Trophoblast cell (in vitro differentiated cells and primary cell): ENCODE results near the gene MRPL49.

ENCODE experiments used
- DNase-seq, 2 donors: peaks; one replicate each; pipeline ENCODE4 v3.0.0-alpha.2; 2016
- H2AFZ ChIP-seq: 2 replicates; pipeline ENCODE4 v1.6.1; 2013; ENCODE audit warnings: low read length, moderate library complexity, mild to moderate bottlenecking; ENCODE audit not compliant: insufficient read depth, poor library complexity
- H2AK5ac ChIP-seq: 2 replicates; pipeline ENCODE4 v1.6.1; 2013; ENCODE audit warnings: mild to moderate bottlenecking, low read length
- H2BK120ac ChIP-seq: 2 replicates; pipeline ENCODE4 v1.6.1; 2013; ENCODE audit warnings: low read length, mild to moderate bottlenecking, moderate library complexity; ENCODE audit not compliant: insufficient read depth, poor library complexity
- H2BK12ac ChIP-seq: 2 replicates; pipeline ENCODE4 v1.6.1; 2013; ENCODE audit warnings: mild to moderate bottlenecking, low read length, moderate library complexity
- H2BK5ac ChIP-seq: 2 replicates; pipeline ENCODE4 v1.6.1; 2013; ENCODE audit warnings: low read length, low read depth, moderate library complexity, mild to moderate bottlenecking; ENCODE audit not compliant: poor library complexity
- H3K14ac ChIP-seq: 2 replicates; pipeline ENCODE4 v1.6.1; 2013; ENCODE audit warnings: mild to moderate bottlenecking, low read length
- H3K18ac ChIP-seq: 2 replicates; pipeline ENCODE4 v1.6.1; 2013; ENCODE audit warnings: mild to moderate bottlenecking, low read length
- H3K23ac ChIP-seq: 2 replicates; pipeline ENCODE4 v1.6.1; 2013; ENCODE audit warnings: low read length
- H3K27ac ChIP-seq: 2 replicates; pipeline ENCODE4 v1.5.1; 2013; ENCODE audit warnings: low read depth, mild to moderate bottlenecking, inconsistent platforms, low read length, moderate library complexity
- H3K27me3 ChIP-seq: 2 replicates; pipeline ENCODE4 v1.6.1; 2013; ENCODE audit warnings: inconsistent platforms, mild to moderate bottlenecking, low read length, moderate library complexity; ENCODE audit not compliant: insufficient read depth
- H3K36me3 ChIP-seq, 2 experiments: 1 replicate in 1 of 2; 2 replicates in 1 of 2; pipeline ENCODE4 v1.6.1; 2013; ENCODE audit warnings: low read length in 2 of 2, mild to moderate bottlenecking in 2 of 2, moderate library complexity in 1 of 2; ENCODE audit not compliant: insufficient read depth in 2 of 2, control insufficient read depth in 1 of 2
- H3K4ac ChIP-seq: 2 replicates; pipeline ENCODE4 v1.6.1; 2013; ENCODE audit warnings: low read depth, mild to moderate bottlenecking, low read length, moderate library complexity
- H3K4me1 ChIP-seq, 2 experiments: 1 replicate in 1 of 2; 2 replicates in 1 of 2; pipeline ENCODE4 v1.6.1; 2013; ENCODE audit warnings: low read length in 2 of 2, mild to moderate bottlenecking in 2 of 2, moderate library complexity in 1 of 2; ENCODE audit not compliant: insufficient read depth in 2 of 2, control insufficient read depth in 1 of 2
- H3K4me2 ChIP-seq: 2 replicates; pipeline ENCODE4 v1.6.1; 2013; ENCODE audit warnings: inconsistent platforms, mild to moderate bottlenecking, low read length, moderate library complexity
- H3K4me3 ChIP-seq: 2 replicates; pipeline ENCODE4 v1.5.1; 2013; ENCODE audit warnings: mild to moderate bottlenecking, low read depth, low read length, inconsistent platforms
- H3K79me1 ChIP-seq: one replicate; pipeline ENCODE4 v1.6.1; 2013; ENCODE audit warnings: low read length
- H3K79me2 ChIP-seq: 2 replicates; pipeline ENCODE4 v1.6.1; 2013; ENCODE audit warnings: low read length, mild to moderate bottlenecking; ENCODE audit not compliant: control insufficient read depth, insufficient read depth, poor library complexity
- H3K9ac ChIP-seq: 2 replicates; pipeline ENCODE4 v1.6.1; 2013; ENCODE audit warnings: mild to moderate bottlenecking, low read length
- H3K9me3 ChIP-seq: 2 replicates; pipeline ENCODE4 v1.6.1; 2013; ENCODE audit warnings: low read depth, mild to moderate bottlenecking, control low read depth, inconsistent platforms, low read length; ENCODE audit not compliant: insufficient read depth
- H4K12ac ChIP-seq: 2 replicates; pipeline ENCODE4 v1.6.1; 2013; ENCODE audit warnings: low read depth, mild to moderate bottlenecking, low read length, moderate library complexity
- H4K8ac ChIP-seq: 2 replicates; pipeline ENCODE4 v1.6.1; 2013; ENCODE audit warnings: low read depth, mild to moderate bottlenecking, low read length, moderate library complexity
- H4K91ac ChIP-seq: one replicate; pipeline ENCODE4 v1.6.1; 2013; ENCODE audit warnings: low read depth, mild to moderate bottlenecking, low read length, moderate library complexity
- WGBS: extraction: QIAGEN DNeasy Blood & Tissue Kit; methylation state at CpG from one replicate; pipeline ENCODE4 v1.1.7; 2013; ENCODE audit warnings: missing lambda C conversion rate; ENCODE audit not compliant: insufficient read length, insufficient coverage; ENCODE audit errors: extremely low coverage; 5-methylcytosine and 5-hydroxymethylcytosine counted together

Gene MRPL49

GRCh38 chr11:65111744-65112545, 10.2 kb upstream of the MRPL49 start, which contains the start of gene TM7SF2:
Gene TM7SF2 (plus strand): TSS chr11:65111872. CDS start chr11:65112016, 144 bp downstream.
- H3K36me3 ChIP-seq: peaks cover 43 to 48% of the 10 kb centered on the region in 2 experiments
- H3K4ac ChIP-seq: peak within 1 kb of the TSS; percentile 38
- no peak within 1 kb of the TSS for H3K23ac ChIP-seq
- H4K8ac ChIP-seq: peak within 1 kb of the TSS; percentile 69
- H3K79me2 ChIP-seq: peaks cover 14% of the 10 kb centered on the region
- peaks cover 13% of the 10 kb centered on the region for H3K79me1 ChIP-seq
- H3K4me3 ChIP-seq: peak within 1 kb of the TSS; percentile 76
- peak within 1 kb of the TSS; percentile 15 for H2AK5ac ChIP-seq
- H3K18ac ChIP-seq: peak within 1 kb of the TSS; percentile 24
- H2BK120ac ChIP-seq: no peak within 1 kb of the TSS
- peak within 1 kb of the TSS; percentile 40 for H4K91ac ChIP-seq
- no peaks in the 10 kb centered on the region for H3K27me3 ChIP-seq
- H2BK12ac ChIP-seq: no peak within 1 kb of the TSS
- H4K12ac ChIP-seq: peak within 1 kb of the TSS; percentile 73
- H2BK5ac ChIP-seq: peak within 1 kb of the TSS; percentile 37
- peaks cover 17 to 20% of the 10 kb centered on the region in 2 experiments for H3K4me1 ChIP-seq
- H3K9ac ChIP-seq: peak within 1 kb of the TSS; percentile 18
- WGBS: no CpG with 5 or more reads among the region's 64 CpGs
- peak within 1 kb of the TSS; percentile 40 for H3K27ac ChIP-seq
- H2AFZ ChIP-seq: peak within 1 kb of the TSS; percentile 51
- peak; percentile 95 for DNase-seq
- no peaks in the 10 kb centered on the region for H3K9me3 ChIP-seq
- peak within 1 kb of the TSS; percentile 54 for H3K14ac ChIP-seq
- peak within 1 kb of the TSS; percentile 74 for H3K4me2 ChIP-seq

GRCh38 chr11:65112546-65113360, 9.4 kb upstream of the MRPL49 start:
- Histone ChIP-seq H3K18ac (peak overlapping the region; percentile 24), H3K4ac (peak overlapping the region; percentile 30), H2BK12ac (no peak overlapping the region), H3K79me2 (peaks cover 19% of the 10 kb centered on the region), H4K8ac (peak overlapping the region; percentile 69), H3K27ac (peak overlapping the region; percentile 35), H4K12ac (peak overlapping the region; percentile 73), H3K9ac (peak overlapping the region; percentile 18), H3K14ac (peak overlapping the region; percentile 54), H3K4me1 (peaks cover 17 to 20% of the 10 kb centered on the region in 2 experiments), H2AK5ac (peak overlapping the region; percentile 9), H2BK120ac (no peak overlapping the region), H4K91ac (peak overlapping the region; percentile 40), H3K36me3 (peaks cover 35 to 44% of the 10 kb centered on the region in 2 experiments), H2BK5ac (peak overlapping the region; percentile 23), H3K23ac (no peak overlapping the region), H3K4me3 (peak overlapping the region; percentile 76), H3K27me3 (no peaks in the 10 kb centered on the region), H3K79me1 (peaks cover 18% of the 10 kb centered on the region), H3K9me3 (no peaks in the 10 kb centered on the region), H2AFZ (peak overlapping the region; percentile 51), H3K4me2 (peak overlapping the region; percentile 74)
- no CpG with 5 or more reads among the region's 57 CpGs for WGBS
- peak in 1 of 2 donors; percentile 50 for DNase-seq

GRCh38 chr11:65113361-65113756, 8.8 kb upstream of the MRPL49 start:
- peak overlapping the region; percentile 76 for H3K4me3 ChIP-seq
- peaks cover 17 to 20% of the 10 kb centered on the region in 2 experiments for H3K4me1 ChIP-seq
- peak overlapping the region; percentile 51 for H2AFZ ChIP-seq
- H3K23ac ChIP-seq: no peak overlapping the region
- H3K4me2 ChIP-seq: peak overlapping the region; percentile 74
- no peaks in the 10 kb centered on the region for H3K27me3 ChIP-seq
- peaks cover 19% of the 10 kb centered on the region for H3K79me2 ChIP-seq
- no peak overlapping the region for H2BK12ac ChIP-seq
- DNase-seq: no peak
- peaks cover 33 to 42% of the 10 kb centered on the region in 2 experiments for H3K36me3 ChIP-seq
- no peak overlapping the region for H4K12ac ChIP-seq
- no peak overlapping the region for H2AK5ac ChIP-seq
- no peak overlapping the region for H2BK120ac ChIP-seq
- peak overlapping the region; percentile 40 for H4K91ac ChIP-seq
- H3K79me1 ChIP-seq: peaks cover 18% of the 10 kb centered on the region
- peak overlapping the region; percentile 18 for H3K9ac ChIP-seq
- peak overlapping the region; percentile 16 for H3K4ac ChIP-seq
- peak overlapping the region; percentile 69 for H4K8ac ChIP-seq
- H3K18ac ChIP-seq: peak overlapping the region; percentile 24
- peak overlapping the region; percentile 54 for H3K14ac ChIP-seq
- H2BK5ac ChIP-seq: no peak overlapping the region
- no CpG with 5 or more reads among the region's 14 CpGs for WGBS
- no peaks in the 10 kb centered on the region for H3K9me3 ChIP-seq
- H3K27ac ChIP-seq: peak overlapping the region; percentile 35

GRCh38 chr11:65113839-65114238, 8.3 kb upstream of the MRPL49 start:
- peaks cover 18% of the 10 kb centered on the region for H3K79me1 ChIP-seq
- no peak overlapping the region for H4K8ac ChIP-seq
- H3K9me3 ChIP-seq: no peaks in the 10 kb centered on the region
- no peak overlapping the region for H4K12ac ChIP-seq
- no peak overlapping the region for H2BK5ac ChIP-seq
- H3K4me2 ChIP-seq: no peak overlapping the region
- H2BK12ac ChIP-seq: no peak overlapping the region
- WGBS: no CpG with 5 or more reads among the region's 6 CpGs
- H2BK120ac ChIP-seq: no peak overlapping the region
- H3K14ac ChIP-seq: no peak overlapping the region
- no peak overlapping the region for H3K9ac ChIP-seq
- H3K79me2 ChIP-seq: peaks cover 19% of the 10 kb centered on the region
- H2AFZ ChIP-seq: no peak overlapping the region
- DNase-seq: no peak
- no peak overlapping the region for H3K23ac ChIP-seq
- no peak overlapping the region for H3K4me3 ChIP-seq
- H4K91ac ChIP-seq: no peak overlapping the region
- H2AK5ac ChIP-seq: no peak overlapping the region
- H3K4ac ChIP-seq: no peak overlapping the region
- H3K36me3 ChIP-seq: peaks cover 30 to 42% of the 10 kb centered on the region in 2 experiments
- no peak overlapping the region for H3K18ac ChIP-seq
- no peaks in the 10 kb centered on the region for H3K27me3 ChIP-seq
- no peak overlapping the region for H3K27ac ChIP-seq
- peaks cover 17 to 20% of the 10 kb centered on the region in 2 experiments for H3K4me1 ChIP-seq
